HG02884 (cell line): ENCODE results near the gene ANKH.

ENCODE experiments used
- ATAC-seq: cut with Tn5 transposase; IDR thresholded peaks from one replicate; pipeline ENCODE4 v1.9.1; 2021; ENCODE audit warnings: mild to moderate bottlenecking, moderate library complexity; ENCODE audit not compliant: unreplicated experiment

The ANKH gene

GRCh38 chr5:14699807-14700400, 171.7 kb downstream of the ANKH start:
- no peak for ATAC-seq

- no peak for ATAC-seq
These were observed 172.4 kb downstream of the ANKH start for GRCh38 chr5:14699159-14699558.

GRCh38 chr5:14698495-14698894, 173.1 kb downstream of the ANKH start:
- ATAC-seq = no peak

DNA sequence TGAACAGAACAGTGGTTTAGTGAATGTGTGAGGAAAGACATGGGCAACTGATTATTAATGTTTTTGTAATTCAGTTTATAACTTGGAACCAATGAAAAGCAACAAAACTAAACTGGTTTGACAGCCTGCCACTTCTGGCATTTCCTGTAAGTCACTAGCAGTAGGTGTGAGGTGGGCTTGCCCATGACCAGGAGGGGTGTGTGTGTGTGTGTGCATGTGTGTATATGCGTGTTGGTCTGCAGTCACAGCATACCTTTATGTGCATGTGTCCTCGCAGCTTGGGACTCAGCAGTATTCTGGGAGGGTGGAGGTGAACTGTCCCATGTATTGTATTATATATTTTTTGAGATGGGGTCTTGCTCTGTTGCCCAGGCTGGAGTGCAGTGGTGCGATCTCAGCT, 174.7 kb downstream of the ANKH start:
- ATAC-seq = no peak

DNA sequence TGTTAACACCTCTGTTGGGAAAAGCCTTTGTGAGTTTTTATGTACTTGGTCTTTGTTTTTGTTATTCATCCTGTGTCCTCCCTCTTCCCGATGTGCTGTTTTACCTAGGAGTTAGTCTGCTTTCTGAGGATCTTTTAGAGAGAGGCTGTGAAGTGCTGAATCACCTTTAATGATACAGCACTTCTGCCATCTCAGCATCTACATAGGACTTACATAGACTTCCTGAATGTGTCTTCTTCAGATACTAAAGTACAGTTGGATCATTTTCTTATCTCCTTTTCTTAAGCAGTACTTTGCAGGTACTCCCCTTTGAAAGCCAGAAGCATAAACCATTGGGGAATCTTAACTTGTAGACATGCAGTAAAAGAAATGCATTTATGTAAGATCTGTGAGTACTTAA, 175.5 kb downstream of the ANKH start:
- no peak for ATAC-seq

DNA sequence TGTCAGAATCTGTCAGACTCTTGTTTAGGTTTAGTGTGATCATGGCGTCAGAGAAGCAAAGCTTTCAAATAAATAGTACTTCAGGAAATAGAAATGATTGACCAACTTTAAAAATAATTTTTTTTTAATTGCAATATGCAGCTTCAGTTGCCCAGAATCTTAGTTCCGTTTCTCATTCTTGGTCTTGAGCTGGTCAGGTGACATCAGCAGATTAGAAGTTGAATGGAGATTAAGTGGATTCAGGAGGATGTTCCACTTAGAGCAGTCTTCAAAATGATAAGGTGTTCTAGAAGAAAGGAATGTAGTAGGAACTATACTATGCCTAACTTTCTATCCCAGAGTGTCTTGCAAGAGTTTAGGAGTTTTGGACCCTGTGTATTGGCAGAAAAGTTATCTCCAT, 176.4 kb downstream of the ANKH start:
- no peak for ATAC-seq

- ATAC-seq = no peak
These were observed 178.5 kb downstream of the ANKH start for GRCh38 chr5:14693070-14693469.

DNA sequence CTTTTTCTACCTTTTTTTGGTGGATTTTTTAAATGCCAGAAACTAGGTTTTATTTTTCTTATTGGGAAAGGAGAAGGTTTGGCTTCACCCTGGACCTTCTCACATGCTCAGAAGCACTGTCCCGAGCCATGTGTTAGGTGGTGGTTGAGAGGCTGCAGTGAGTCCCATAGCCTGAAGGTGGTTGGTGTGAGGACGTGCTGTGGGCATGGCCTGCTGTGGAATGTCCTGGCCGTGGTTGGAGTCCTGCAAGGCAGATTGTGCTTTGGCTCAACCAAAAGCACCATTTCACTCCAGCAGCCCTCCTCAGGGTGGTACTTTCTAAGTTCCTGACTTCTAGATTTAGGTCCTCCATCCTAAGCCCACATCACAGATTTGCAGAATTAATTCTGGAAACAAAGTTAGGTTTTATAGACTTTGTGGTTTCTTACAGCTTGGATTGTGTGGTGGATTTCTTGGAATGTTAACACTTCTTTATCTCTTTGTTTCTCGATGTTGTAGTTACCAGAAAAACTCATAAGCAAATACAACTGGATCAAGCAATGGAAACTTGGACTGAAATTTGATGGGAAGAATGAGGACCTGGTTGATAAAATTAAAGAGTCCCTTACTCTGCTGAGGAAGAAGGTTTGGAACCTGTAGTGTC, 184.4 kb downstream of the ANKH start:
- ATAC-seq = no peak

- ATAC-seq = no peak
These were observed 185.1 kb downstream of the ANKH start for GRCh38 chr5:14686517-14686916.

DNA sequence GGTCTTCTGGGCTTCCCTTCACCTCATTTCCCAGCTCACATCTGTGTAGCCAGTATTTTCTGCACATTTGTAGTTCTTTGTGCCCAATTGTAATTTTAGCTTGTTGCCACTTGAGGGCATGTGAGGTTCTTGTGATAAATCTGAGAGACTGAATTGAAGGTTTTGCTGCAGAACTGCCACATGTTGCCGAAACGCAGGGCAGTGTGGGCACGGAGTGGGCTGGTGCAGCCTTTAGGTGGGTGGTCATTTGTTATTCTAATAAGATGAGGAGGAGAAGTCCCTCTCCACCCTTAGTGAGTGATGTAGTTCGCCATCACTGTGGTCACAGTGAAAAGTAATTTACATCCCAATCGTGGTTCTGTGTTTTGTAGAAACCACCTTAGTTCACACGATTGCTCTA, 185.8 kb downstream of the ANKH start:
- ATAC-seq = peak; percentile 93

DNA sequence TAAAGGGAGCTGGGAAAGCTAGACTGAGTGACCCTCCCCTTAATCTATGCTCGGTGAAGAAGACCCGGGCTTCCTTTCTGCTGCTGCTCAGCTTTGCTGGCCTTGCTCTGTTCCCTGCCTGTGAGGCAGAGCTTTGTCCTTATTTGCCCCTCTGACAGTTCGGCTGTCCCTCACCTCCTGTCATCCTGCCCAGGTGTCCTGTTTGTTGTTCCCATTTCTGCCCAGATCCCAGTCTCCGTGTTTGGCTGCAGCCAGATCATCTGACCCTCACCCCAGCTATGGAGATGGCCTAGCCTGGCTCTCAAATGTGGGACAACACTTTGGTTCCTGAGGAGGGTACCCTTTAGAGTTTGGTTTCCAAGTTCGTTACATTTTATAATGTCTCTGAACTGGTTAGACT, 186.8 kb downstream of the ANKH start:
- no peak for ATAC-seq

DNA sequence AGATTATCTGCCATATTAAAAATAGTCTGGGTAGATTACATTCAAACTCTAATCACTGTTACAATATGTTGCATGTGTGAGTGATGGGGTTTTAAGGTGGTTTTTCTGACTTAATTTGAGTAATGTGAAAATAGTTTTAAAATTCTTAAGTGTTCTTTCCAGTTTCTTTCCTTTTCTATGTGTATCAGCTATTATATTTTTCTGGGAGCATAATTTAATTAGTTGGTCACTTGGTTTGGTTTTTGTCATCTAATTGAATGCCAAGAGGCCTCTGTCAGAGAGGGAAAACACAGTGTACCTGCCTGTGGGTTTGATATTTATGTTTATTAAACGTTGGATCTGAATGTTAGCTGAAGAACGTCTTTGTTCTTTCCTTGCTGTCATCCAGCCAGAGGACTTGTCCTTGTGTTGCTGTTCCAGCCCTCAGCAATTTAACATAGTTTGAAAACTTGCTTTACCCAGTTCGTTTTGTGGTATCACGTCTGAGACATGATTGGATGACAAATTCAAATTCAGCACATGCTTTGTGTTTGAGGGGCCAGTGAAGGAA, 187.6 kb downstream of the ANKH start:
- no peak for ATAC-seq

GRCh38 chr5:14681236-14681752, 190.3 kb downstream of the ANKH start:
- ATAC-seq = no peak

GRCh38 chr5:14679595-14679994, 192.0 kb downstream of the ANKH start:
- ATAC-seq = no peak

DNA sequence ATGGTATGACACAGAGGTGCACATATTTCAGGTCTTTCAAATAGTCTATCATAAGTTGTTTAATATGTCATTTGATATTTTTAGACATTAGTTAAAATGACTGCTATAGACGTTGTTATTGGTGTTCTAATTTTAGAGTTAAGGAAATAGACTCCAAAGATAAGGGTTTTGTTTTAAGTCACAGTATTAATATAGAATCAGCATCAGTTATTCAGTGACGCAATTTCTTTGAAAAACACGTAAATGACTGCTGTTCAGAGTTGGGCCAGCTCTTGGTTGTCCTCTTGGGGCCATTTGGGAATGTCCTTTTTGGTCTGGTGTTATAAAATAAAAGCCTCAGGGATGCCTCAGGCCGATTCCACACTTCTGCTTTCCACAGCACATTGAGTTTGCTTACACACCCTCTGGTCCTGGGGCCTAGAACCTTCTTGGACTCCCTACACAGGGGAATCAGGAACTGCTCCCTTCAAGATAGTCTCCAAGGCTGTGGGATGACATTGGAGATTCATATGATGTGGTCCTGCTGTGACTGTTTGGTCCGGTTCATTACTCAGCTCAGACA, 192.7 kb downstream of the ANKH start:
- ATAC-seq = no peak

DNA sequence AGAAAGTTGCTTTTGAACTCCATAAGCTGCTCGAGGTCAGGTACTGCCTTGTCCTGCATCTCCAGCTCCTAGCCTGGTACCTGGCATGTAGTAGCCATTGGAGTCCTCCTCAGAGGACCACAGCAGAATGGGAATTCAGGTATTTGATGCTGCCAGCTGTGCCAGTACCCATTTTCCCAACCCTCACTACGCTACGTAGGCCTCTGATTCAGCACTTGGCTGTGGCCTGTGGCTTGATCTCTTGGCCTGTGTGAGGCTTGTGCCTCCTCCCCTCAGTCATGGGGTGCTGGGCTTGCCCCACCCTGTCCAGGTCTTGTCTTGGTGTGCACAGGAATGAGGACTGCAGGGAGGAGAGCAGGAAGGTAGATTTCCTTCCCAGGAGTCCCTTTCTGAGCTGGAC, 195.3 kb downstream of the ANKH start:
- ATAC-seq = peak; percentile 39

DNA sequence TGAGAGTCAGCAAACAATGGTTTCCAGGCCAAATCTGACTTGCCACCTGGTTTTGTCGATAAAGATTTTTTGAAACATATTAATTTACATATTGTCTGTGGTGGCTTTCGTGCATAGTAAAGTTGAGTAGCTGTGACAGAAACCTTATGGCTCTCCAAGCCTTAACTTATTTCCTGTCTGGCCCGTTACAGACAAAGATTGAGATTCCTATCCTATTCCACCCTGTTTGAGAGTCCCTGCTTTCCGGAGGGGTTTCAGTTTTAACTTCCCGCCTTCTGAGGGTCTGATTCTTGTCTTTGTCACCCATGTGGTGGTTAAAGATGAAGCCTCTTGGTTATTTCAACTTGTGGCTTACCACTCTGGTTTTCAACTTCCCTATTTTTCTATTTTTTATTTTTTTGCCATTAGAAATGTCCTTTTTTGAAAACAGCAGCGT, 195.7 kb downstream of the ANKH start:
- ATAC-seq = peak; percentile 32

- no peak for ATAC-seq
These were observed 196.4 kb downstream of the ANKH start for GRCh38 chr5:14674983-14675854.

DNA sequence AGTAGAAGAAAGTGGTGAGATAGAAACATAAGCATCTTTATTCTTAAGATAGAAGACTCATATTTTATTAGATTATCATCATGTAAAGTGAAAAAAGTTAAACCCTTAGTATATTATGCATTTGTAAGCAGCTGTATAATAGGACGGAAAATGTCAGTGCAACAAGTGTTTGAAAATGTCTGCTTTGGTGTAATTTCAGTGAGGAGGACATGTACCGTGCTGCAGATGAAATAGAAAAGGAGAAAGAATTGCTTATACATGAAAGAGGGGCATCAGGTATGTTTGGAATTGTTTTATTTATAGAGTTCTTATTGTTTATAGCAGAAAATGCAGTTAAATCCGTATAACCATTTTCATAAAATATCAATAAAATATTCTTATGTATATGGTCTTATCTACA, 198.1 kb downstream of the ANKH start:
- no peak for ATAC-seq

- no peak for ATAC-seq
These were observed 198.8 kb downstream of the ANKH start for GRCh38 chr5:14672484-14673394.
